OCI-LY3 (cell line): ENCODE data around the gene PSENEN.

ENCODE experiments used
- CTCF ChIP-seq: fragments of 200-600, 300-600 bp; sonication (generic); IDR thresholded peaks from 2 replicates; pipeline ENCODE4 v1.5.1; 2014; ENCODE audit warnings: antibody characterized with exemption, low read length, low read depth
- EZH2phosphoT487 ChIP-seq: fragments of 200-600 bp; shearing (Covaris generic); IDR thresholded peaks from 2 replicates; pipeline ENCODE4 v1.6.1; 2018; ENCODE audit warnings: antibody characterized with exemption, mixed run types, low read depth

DNA sequence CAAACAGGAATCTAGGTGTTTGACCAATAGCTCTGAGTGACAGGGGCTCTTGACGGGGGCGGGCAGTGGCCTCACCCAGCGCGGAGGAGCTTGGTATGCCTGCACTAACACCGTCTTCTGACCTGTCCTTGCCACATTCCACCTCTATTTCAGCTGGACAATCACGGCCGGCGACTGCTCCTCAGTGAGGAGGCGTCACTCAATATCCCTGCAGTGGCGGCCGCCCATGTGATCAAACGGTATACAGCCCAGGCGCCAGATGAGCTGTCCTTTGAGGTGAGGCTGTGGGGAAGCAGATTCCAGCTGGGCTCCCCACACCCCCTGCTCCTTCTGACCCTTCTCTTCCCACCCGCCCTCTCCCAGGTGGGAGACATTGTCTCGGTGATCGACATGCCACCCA is 34.6 kb downstream of the PSENEN start:
- no peak for TF ChIP-seq CTCF
- no peak for TF ChIP-seq EZH2phosphoT487
